Parathyroid adenoma (tissue), 2 donors: ENCODE results near the gene TOR1B.

Experiments
- H2AFZ ChIP-seq: fragments of 300-600 bp; sonication (generic); one replicate; pipeline ENCODE4 v1.7.0; 2017; ENCODE audit warnings: antibody characterized with exemption, mild to moderate bottlenecking
- H3K27ac ChIP-seq: fragments of 300-600 bp; sonication (generic); one replicate; pipeline ENCODE4 v1.7.0; 2017
- H3K27me3 ChIP-seq: fragments of 300-600 bp; sonication (generic); one replicate; pipeline ENCODE4 v1.7.0; 2017; ENCODE audit warnings: low read length; ENCODE audit not compliant: control insufficient read depth, insufficient read depth
- H3K36me3 ChIP-seq: fragments of 300-600 bp; sonication (generic); one replicate; pipeline ENCODE4 v1.7.0; 2017; ENCODE audit warnings: low read length; ENCODE audit not compliant: control insufficient read depth, insufficient read depth
- H3K4me1 ChIP-seq: fragments of 300-600 bp; sonication (generic); one replicate; pipeline ENCODE4 v1.7.0; 2017; ENCODE audit warnings: control low read depth
- H3K4me2 ChIP-seq: fragments of 300-600 bp; sonication (generic); one replicate; pipeline ENCODE4 v1.7.0; 2017; ENCODE audit warnings: low read length
- H3K4me3 ChIP-seq: fragments of 300-600 bp; sonication (generic); one replicate; pipeline ENCODE4 v1.7.0; 2017; ENCODE audit warnings: low read depth, low read length
- H3K79me2 ChIP-seq: fragments of 300-600 bp; sonication (generic); one replicate; pipeline ENCODE4 v1.7.0; 2017; ENCODE audit warnings: control low read depth
- H3K9ac ChIP-seq: fragments of 300-600 bp; sonication (generic); one replicate; pipeline ENCODE4 v1.7.0; 2017; ENCODE audit warnings: mild to moderate bottlenecking
- H3K9me3 ChIP-seq: fragments of 300-600 bp; sonication (generic); one replicate; pipeline ENCODE4 v1.7.0; 2017; ENCODE audit warnings: low read length; ENCODE audit not compliant: control insufficient read depth
- TF ChIP-seq, protein P1 (sequence below): fragments of 300-600 bp; sonication (generic); IDR thresholded peaks from one replicate; pipeline ENCODE4 v1.7.0; 2017; ENCODE audit warnings: antibody characterized with exemption, mild to moderate bottlenecking
- donor health status: primary hyperparathyroidism.

The TOR1B gene

GRCh38 chr9:129776566-129776937 lies 26.4 kb upstream of the TOR1B start:
- Histone ChIP-seq H3K9me3 (no peaks in the 10 kb centered on the region), H3K4me3 (no peak overlapping the region), H3K79me2 (no peaks in the 10 kb centered on the region), H2AFZ (no peak overlapping the region), H3K9ac (no peak overlapping the region), H3K4me1 (no peaks in the 10 kb centered on the region), H3K36me3 (no peaks in the 10 kb centered on the region), H3K27ac (peak overlapping the region; percentile 15), H3K4me2 (no peak overlapping the region), H3K27me3 (no peaks in the 10 kb centered on the region)
- TF ChIP-seq, protein P1, sequence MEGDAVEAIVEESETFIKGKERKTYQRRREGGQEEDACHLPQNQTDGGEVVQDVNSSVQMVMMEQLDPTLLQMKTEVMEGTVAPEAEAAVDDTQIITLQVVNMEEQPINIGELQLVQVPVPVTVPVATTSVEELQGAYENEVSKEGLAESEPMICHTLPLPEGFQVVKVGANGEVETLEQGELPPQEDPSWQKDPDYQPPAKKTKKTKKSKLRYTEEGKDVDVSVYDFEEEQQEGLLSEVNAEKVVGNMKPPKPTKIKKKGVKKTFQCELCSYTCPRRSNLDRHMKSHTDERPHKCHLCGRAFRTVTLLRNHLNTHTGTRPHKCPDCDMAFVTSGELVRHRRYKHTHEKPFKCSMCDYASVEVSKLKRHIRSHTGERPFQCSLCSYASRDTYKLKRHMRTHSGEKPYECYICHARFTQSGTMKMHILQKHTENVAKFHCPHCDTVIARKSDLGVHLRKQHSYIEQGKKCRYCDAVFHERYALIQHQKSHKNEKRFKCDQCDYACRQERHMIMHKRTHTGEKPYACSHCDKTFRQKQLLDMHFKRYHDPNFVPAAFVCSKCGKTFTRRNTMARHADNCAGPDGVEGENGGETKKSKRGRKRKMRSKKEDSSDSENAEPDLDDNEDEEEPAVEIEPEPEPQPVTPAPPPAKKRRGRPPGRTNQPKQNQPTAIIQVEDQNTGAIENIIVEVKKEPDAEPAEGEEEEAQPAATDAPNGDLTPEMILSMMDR: no peak

GRCh38 chr9:129776938-129777768 lies 25.8 kb upstream of the TOR1B start:
- H3K36me3 ChIP-seq: no peaks in the 10 kb centered on the region
- peak overlapping the region; percentile 15 for H3K27ac ChIP-seq
- no peaks in the 10 kb centered on the region for H3K9me3 ChIP-seq
- H3K4me1 ChIP-seq: no peaks in the 10 kb centered on the region
- no peak overlapping the region for H3K4me3 ChIP-seq
- H3K4me2 ChIP-seq: no peak overlapping the region
- TF ChIP-seq, protein P1: no peak
- no peaks in the 10 kb centered on the region for H3K79me2 ChIP-seq
- H3K27me3 ChIP-seq: no peaks in the 10 kb centered on the region
- H3K9ac ChIP-seq: no peak overlapping the region
- peak overlapping the region; percentile 62 for H2AFZ ChIP-seq

DNA sequence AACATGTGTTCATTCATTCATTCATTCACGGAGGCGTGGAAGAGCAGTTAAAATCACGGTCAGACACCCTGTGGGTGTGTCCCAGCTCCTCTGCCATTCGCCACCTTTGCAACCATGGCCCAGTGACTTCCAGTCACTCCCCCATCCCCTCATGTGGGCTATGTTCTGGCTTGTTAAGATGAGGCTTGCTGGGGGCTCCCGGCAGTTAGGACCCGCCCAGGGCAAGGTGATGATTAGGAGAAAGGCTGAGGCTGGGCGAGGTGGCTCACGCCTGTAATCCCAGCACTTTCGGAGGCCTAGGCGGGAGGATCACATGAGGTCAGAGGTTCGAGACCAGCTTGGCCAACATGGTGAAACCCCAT lies 25.2 kb upstream of the TOR1B start:
- Histone ChIP-seq H3K79me2 (no peaks in the 10 kb centered on the region), H3K36me3 (no peaks in the 10 kb centered on the region), H3K9ac (no peak overlapping the region), H2AFZ (no peak overlapping the region), H3K27me3 (no peaks in the 10 kb centered on the region), H3K4me2 (no peak overlapping the region), H3K27ac (no peak overlapping the region), H3K4me1 (no peaks in the 10 kb centered on the region), H3K4me3 (no peak overlapping the region), H3K9me3 (no peaks in the 10 kb centered on the region)
- TF ChIP-seq, protein P1: no peak

GRCh38 chr9:129778469-129778868 lies 24.5 kb upstream of the TOR1B start:
- H2AFZ ChIP-seq: no peak overlapping the region
- no peak overlapping the region for H3K4me2 ChIP-seq
- no peaks in the 10 kb centered on the region for H3K9me3 ChIP-seq
- H3K36me3 ChIP-seq: no peaks in the 10 kb centered on the region
- no peaks in the 10 kb centered on the region for H3K4me1 ChIP-seq
- no peak overlapping the region for H3K9ac ChIP-seq
- H3K4me3 ChIP-seq: no peak overlapping the region
- TF ChIP-seq, protein P1: no peak
- no peaks in the 10 kb centered on the region for H3K27me3 ChIP-seq
- H3K27ac ChIP-seq: no peak overlapping the region
- H3K79me2 ChIP-seq: no peaks in the 10 kb centered on the region
